ENCODE data around the gene DNAJC27.

DNA sequence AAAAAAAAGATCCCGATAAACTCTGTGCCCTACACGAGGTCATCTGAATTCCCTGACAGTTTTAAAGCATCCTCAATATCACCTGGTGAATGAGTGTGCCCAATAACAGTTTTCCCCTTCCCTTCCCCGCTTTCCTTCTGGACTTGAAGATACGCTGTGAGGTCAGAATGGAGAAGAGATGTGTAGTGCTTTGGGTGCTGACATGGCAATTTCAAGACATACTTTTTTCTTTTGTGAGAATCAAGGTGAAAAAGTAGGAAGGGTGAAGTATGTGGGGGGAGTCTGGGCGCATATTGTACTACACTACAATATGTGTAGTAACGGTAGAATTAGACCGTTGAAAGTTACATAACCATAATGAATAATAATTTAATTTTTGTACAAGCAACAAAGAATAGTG lies 21.7 kb downstream of the DNAJC27 start:
- TF ChIP-seq, protein P1, sequence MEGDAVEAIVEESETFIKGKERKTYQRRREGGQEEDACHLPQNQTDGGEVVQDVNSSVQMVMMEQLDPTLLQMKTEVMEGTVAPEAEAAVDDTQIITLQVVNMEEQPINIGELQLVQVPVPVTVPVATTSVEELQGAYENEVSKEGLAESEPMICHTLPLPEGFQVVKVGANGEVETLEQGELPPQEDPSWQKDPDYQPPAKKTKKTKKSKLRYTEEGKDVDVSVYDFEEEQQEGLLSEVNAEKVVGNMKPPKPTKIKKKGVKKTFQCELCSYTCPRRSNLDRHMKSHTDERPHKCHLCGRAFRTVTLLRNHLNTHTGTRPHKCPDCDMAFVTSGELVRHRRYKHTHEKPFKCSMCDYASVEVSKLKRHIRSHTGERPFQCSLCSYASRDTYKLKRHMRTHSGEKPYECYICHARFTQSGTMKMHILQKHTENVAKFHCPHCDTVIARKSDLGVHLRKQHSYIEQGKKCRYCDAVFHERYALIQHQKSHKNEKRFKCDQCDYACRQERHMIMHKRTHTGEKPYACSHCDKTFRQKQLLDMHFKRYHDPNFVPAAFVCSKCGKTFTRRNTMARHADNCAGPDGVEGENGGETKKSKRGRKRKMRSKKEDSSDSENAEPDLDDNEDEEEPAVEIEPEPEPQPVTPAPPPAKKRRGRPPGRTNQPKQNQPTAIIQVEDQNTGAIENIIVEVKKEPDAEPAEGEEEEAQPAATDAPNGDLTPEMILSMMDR (conservative IDR thresholded peaks at IDR 0.05), result no peak
- TF ChIP-seq EZH2 (IDR thresholded peaks at IDR 0.05; ENCODE audit: low read depth), result no peak
